ENCODE measurements around the gene COL6A3. TPM values are rescaled to one million over a fixed set of nuclear protein-coding genes. Genes with fewer than 3 reads are reported as not detected.

COL6A3 gene
- total RNA-seq, 1 donor from 2014 or later = 0.02 TPM

DNA sequence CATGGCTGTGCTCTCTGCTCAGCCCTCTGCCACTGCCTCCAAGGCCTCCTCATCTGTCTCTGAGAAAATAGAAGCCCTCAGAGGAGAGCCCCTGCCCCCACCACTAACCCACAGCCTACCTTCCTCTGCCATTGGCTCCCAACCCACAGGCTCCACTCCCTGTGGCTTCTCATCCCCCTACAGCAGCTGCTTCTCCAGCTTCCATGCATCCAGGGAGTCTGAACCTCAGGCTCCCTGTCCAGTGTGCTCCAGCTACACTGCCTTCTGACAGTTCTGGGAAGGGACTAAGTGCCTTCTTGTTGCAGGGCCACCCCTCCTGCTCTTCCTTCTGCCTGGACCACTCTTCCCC is 29.3 kb downstream of the COL6A3 start:
- Mint-ChIP-seq H3K36me3 (ENCODE audit: low read depth) (no peaks in the 10 kb centered on the region), H3K27me3 (peaks cover 2% of the 10 kb centered on the region), H3K27ac (no peak overlapping the region), H3K9me3 (no peaks in the 10 kb centered on the region), H3K4me1 (no peaks in the 10 kb centered on the region), H3K4me3 (no peak overlapping the region)
- ATAC-seq (ENCODE audit: low read depth) (no peak), DNase-seq (no peak)
- intact Hi-C loops (cut with micrococcal nuclease) = no loop called here
- ChIA-PET CTCF (no interaction called here), POLR2A (no interaction called here)
- TF ChIP-seq, protein P1, sequence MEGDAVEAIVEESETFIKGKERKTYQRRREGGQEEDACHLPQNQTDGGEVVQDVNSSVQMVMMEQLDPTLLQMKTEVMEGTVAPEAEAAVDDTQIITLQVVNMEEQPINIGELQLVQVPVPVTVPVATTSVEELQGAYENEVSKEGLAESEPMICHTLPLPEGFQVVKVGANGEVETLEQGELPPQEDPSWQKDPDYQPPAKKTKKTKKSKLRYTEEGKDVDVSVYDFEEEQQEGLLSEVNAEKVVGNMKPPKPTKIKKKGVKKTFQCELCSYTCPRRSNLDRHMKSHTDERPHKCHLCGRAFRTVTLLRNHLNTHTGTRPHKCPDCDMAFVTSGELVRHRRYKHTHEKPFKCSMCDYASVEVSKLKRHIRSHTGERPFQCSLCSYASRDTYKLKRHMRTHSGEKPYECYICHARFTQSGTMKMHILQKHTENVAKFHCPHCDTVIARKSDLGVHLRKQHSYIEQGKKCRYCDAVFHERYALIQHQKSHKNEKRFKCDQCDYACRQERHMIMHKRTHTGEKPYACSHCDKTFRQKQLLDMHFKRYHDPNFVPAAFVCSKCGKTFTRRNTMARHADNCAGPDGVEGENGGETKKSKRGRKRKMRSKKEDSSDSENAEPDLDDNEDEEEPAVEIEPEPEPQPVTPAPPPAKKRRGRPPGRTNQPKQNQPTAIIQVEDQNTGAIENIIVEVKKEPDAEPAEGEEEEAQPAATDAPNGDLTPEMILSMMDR (IDR thresholded peaks at IDR 0.05) = no peak

GRCh38 chr2:237383991-237384671 is 29.8 kb downstream of the COL6A3 start:
- ChIA-PET CTCF (no interaction called here), POLR2A (no interaction called here)
- Mint-ChIP-seq H3K27me3 (peaks cover 2% of the 10 kb centered on the region), H3K9me3 (no peaks in the 10 kb centered on the region), H3K4me1 (no peaks in the 10 kb centered on the region), H3K4me3 (no peak overlapping the region), H3K27ac (no peak overlapping the region), H3K36me3 (ENCODE audit: low read depth) (no peaks in the 10 kb centered on the region)
- intact Hi-C loops (cut with micrococcal nuclease) = no loop called here
- DNase-seq = no peak
- no peak for ATAC-seq (ENCODE audit: low read depth)
- TF ChIP-seq, protein P1 (IDR thresholded peaks at IDR 0.05) = no peak

- DNase-seq (no peak), ATAC-seq (ENCODE audit: low read depth) (no peak)
- Mint-ChIP-seq H3K4me3 (no peak overlapping the region), H3K4me1 (no peaks in the 10 kb centered on the region), H3K9me3 (no peaks in the 10 kb centered on the region), H3K36me3 (ENCODE audit: low read depth) (no peaks in the 10 kb centered on the region), H3K27ac (no peak overlapping the region), H3K27me3 (peaks cover 6% of the 10 kb centered on the region)
- intact Hi-C loops (cut with micrococcal nuclease) = no loop called here
- ChIA-PET CTCF (no interaction called here), POLR2A (no interaction called here)
- TF ChIP-seq, protein P1 (IDR thresholded peaks at IDR 0.05) = no peak
Measured at GRCh38 chr2:237380768-237381167, 33.2 kb downstream of the COL6A3 start.

- Mint-ChIP-seq H3K36me3 (ENCODE audit: low read depth) (no peaks in the 10 kb centered on the region), H3K27me3 (peaks cover 11% of the 10 kb centered on the region), H3K9me3 (no peaks in the 10 kb centered on the region), H3K4me3 (no peak overlapping the region), H3K4me1 (no peaks in the 10 kb centered on the region), H3K27ac (no peak overlapping the region)
- intact Hi-C loops (cut with micrococcal nuclease) = no loop called here
- TF ChIP-seq, protein P1 (IDR thresholded peaks at IDR 0.05) = no peak
- ChIA-PET CTCF (no interaction called here), POLR2A (no interaction called here)
- DNase-seq (no peak), ATAC-seq (ENCODE audit: low read depth) (no peak)
Measured at GRCh38 chr2:237379636-237380035, 34.3 kb downstream of the COL6A3 start.

DNA sequence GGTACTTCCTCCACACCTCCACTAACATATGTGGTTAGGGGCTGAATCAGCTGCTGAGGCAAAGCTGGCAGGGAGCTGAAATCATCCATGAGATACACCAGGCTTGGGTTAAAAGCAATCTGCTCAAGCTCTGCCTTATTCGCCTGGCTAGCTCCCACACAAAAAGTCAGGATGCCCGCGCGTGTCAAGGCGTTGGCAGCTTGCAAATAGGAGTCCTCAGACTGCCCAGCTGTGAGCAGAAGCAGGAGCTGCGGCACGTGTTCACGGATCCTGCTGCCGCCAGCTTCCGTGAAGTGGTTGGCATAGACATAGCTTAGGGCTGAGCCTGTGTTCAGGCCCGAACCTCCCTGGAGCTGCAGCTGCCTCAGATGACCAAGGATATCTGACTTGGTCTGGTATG is 35.3 kb downstream of the COL6A3 start:
- H3K4me1 Mint-ChIP-seq = no peaks in the 10 kb centered on the region
- CTCF ChIA-PET = no interaction called here

More for the DNA sequence above, 35.3 kb downstream of the COL6A3 start:
- ATAC-seq (ENCODE audit: low read depth) (no peak), DNase-seq (no peak)
- no peaks in the 10 kb centered on the region for H3K36me3 Mint-ChIP-seq (ENCODE audit: low read depth)
- H3K27me3 Mint-ChIP-seq = peaks cover 11% of the 10 kb centered on the region
- TF ChIP-seq, protein P1 (IDR thresholded peaks at IDR 0.05) = no peak
- no peak overlapping the region for H3K4me3 Mint-ChIP-seq
- H3K27ac Mint-ChIP-seq = no peak overlapping the region
- POLR2A ChIA-PET = no interaction called here
- intact Hi-C loops (cut with micrococcal nuclease) = no loop called here
- H3K9me3 Mint-ChIP-seq = no peaks in the 10 kb centered on the region
